Glomerular endothelial cell (primary cell): ENCODE results near the gene FASTKD3. TPM values are rescaled to one million over a fixed set of nuclear protein-coding genes. Genes with fewer than 3 reads are reported as not detected.

Experiments used
- total RNA-seq: library from RNA; depleted of rRNA; stranded (reverse); fragments of >200 nt; gene quantifications from 2 replicates; pipeline ENCODE4 v1.2.3, GENCODE V29; 2015

The FASTKD3 gene
- total RNA-seq, 1 donor from 2014 or later, result 6.4 TPM

Other genes starting within 250 kb of the FASTKD3 start
- 0.99 TPM in 1 of 2 replicates, not detected in the other for gene CFAP90, start 17.9 kb downstream of the FASTKD3 start, total RNA-seq
- gene MTRR, start 117 bp upstream of the FASTKD3 start, total RNA-seq, result 12.5 and 22.6 TPM in 2 replicates